GM10266 (cell line): Measurements from ENCODE around the gene SLC39A6.

Source experiments
- DNase-seq: peaks from one replicate; pipeline ENCODE4 v3.0.0; 2012; ENCODE audit errors: extremely low spot score
- CTCF ChIP-seq: IDR thresholded peaks from 2 replicates; pipeline ENCODE4 v1.5.1; 2012; ENCODE audit warnings: mild to moderate bottlenecking, low read depth; ENCODE audit not compliant: control insufficient read depth, insufficient read depth; ENCODE audit errors: missing control alignments

SLC39A6 gene

DNA sequence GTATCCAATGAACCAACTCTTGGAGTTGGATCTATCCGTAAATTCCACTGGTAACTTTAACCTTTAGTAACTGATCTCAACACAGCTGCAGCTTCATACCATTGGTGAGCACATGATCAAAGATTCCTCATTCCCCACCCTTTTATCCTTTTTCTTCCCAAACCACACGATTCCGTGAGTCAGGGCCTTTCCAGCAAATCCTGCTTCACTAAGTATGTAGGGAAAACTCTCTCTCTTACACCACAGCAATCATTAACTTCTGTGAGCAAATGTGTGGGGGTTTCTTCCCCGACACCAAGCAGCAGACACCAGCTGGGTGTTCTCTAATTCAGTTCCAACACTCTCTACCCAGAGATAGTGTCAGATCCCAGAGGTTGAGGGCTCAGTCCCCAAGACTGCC is 24.1 kb upstream of the SLC39A6 start:
- DNase-seq: no peak
- TF ChIP-seq CTCF: no peak

DNA sequence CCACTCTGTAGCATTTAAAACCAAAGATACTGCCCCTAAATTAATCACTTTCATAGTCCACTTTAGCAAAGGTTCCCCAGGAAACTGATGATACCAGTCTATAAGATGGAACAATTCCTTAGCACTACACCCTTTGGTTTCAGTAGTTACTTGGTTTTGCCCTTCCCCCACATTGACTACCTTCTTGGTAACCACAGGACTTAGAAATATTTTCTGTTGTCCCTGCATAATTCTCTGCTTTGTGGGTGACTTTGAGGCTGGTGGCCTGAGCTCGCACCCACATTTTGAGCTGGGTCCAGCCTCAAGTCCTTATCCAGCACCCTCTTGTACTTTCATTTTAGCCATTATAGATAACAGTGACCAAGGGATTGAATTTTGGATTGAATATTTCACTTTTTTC is 23.6 kb upstream of the SLC39A6 start:
- DNase-seq: no peak
- TF ChIP-seq CTCF: no peak

DNA sequence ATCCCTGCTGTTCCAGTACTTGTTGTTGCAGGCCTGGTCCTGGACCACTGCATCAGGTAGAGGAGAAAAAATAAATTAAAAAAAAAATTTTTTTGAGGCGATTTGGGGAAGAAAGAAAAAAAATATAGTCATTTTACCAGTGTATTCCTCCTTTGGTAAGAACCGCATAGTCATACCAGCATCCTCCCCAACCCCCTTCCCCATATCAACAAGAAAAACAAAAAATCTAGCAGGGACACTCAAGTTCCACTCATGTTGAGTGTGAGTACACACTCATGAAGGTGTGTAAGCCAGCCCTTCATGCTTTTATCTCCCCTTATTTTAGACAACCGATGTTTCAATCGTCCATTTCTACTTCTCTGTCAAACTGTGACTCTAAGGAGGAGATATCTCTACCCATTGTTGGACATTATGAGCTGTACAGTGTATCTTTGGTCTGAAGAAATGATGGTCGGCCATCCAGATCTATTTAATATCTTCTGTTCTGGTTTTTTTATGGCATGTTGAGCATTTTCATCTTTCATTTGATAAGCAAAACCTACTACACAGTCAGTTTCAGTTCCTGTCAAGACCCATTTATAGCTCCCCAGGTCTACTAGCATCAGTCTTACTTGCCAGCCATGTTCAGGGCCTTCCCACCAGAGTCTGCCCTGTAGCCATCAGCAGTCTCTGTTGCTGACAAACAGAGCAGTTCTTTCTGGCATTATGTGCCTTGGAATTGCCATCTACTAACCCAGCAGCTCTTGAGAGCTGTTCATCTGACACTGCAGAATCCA is 20.6 kb upstream of the SLC39A6 start:
- TF ChIP-seq CTCF: no peak
- peak; percentile 50 for DNase-seq

GRCh38 chr18:36143391-36143790 is 14.3 kb upstream of the SLC39A6 start:
- no peak for TF ChIP-seq CTCF

DNA sequence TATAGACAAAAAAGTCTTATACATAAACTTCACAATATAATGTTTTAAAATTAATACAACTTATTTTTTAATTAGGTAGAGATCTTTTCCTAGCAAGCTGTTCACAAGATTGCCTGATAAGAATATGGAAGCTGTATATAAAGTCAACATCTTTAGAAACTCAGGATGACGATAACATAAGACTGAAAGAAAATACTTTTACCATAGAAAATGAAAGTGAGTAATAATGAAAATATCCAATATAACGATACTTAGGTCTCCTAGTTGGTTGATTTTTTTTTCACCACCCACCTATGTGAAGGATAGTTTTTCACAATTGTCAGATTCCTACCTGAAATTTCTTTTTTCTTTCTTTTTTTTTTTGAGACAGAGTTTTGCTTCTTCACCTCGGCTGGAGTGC is 13.6 kb upstream of the SLC39A6 start:
- no peak for TF ChIP-seq CTCF
- DNase-seq: peak; percentile 9

More at GRCh38 chr18:36143391-36143790, 14.3 kb upstream of the SLC39A6 start:
- DNase-seq: no peak

- TF ChIP-seq CTCF: no peak
- DNase-seq: no peak
Measured at GRCh38 chr18:36141576-36141975, 12.4 kb upstream of the SLC39A6 start.

DNA sequence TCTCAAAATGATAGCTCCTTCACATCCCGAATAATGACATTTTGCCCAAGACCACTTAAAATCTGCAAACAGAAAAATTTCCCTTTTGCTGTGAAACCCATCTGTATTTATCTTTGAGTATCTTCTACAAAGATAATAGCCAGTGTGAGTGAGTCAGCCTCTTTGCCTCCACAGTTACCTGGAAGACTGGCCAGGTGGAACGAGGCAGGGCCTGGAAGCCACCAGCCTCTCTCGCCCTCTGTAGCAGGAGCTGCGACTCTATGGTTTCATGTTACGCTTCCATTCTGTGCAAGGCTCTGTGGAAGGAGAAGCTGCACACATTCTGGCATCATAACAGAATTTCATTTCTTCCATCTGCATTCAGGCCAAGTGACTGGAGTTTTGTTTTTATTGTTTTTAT is 10.1 kb upstream of the SLC39A6 start:
- no peak for TF ChIP-seq CTCF
- no peak for DNase-seq
